Osteoblast (primary cell): ENCODE results near the gene PARP15. TPM values are rescaled to one million over a fixed set of nuclear protein-coding genes. Genes with fewer than 3 reads are reported as not detected.

Experiments
- DNase-seq: peaks from one replicate; pipeline ENCODE4 v3.0.0; 2011; ENCODE audit warnings: low spot score, mixed read lengths; ENCODE audit not compliant: insufficient read length; ENCODE audit errors: missing footprints
- H2AFZ ChIP-seq: 2 replicates; pipeline ENCODE4 v1.6.0; 2011; ENCODE audit warnings: mild to moderate bottlenecking, low read length
- H3K27ac ChIP-seq: 2 replicates; pipeline ENCODE4 v1.5.1; 2011; ENCODE audit warnings: mild to moderate bottlenecking, low read depth, low read length, moderate library complexity
- H3K27me3 ChIP-seq: 2 replicates; pipeline ENCODE4 v1.6.0; 2012; ENCODE audit warnings: mild to moderate bottlenecking, control low read depth, inconsistent platforms, low read length, moderate library complexity; ENCODE audit not compliant: insufficient read depth
- H3K36me3 ChIP-seq: 2 replicates; pipeline ENCODE4 v1.5.1; 2011; ENCODE audit warnings: mild to moderate bottlenecking, low read length, control low read depth, moderate library complexity; ENCODE audit not compliant: insufficient read depth
- H3K4me1 ChIP-seq: 2 replicates; pipeline ENCODE4 v1.5.1; 2011; ENCODE audit warnings: mild to moderate bottlenecking, low read length, control low read depth, moderate library complexity; ENCODE audit not compliant: insufficient read depth
- H3K4me2 ChIP-seq: 2 replicates; pipeline ENCODE4 v1.6.0; 2011; ENCODE audit warnings: mild to moderate bottlenecking, low read length; ENCODE audit not compliant: insufficient read depth
- H3K4me3 ChIP-seq: fragments of 200-600 bp; sonication (generic); 3 replicates; pipeline ENCODE4 v1.5.1; 2012; ENCODE audit warnings: mild to moderate bottlenecking, low read length, inconsistent platforms; ENCODE audit not compliant: insufficient read depth
- H3K79me2 ChIP-seq: 2 replicates; pipeline ENCODE4 v1.6.0; 2012; ENCODE audit warnings: mild to moderate bottlenecking, low read length, control low read depth, inconsistent platforms; ENCODE audit not compliant: insufficient read depth
- H3K9me3 ChIP-seq: 2 replicates; pipeline ENCODE4 v1.5.1; 2011; ENCODE audit warnings: low read depth, low read length, control low read depth
- H4K20me1 ChIP-seq: 2 replicates; pipeline ENCODE4 v1.6.0; 2012; ENCODE audit warnings: mild to moderate bottlenecking, low read length, control low read depth; ENCODE audit not compliant: insufficient read depth
- CTCF ChIP-seq: IDR thresholded peaks from 2 replicates; pipeline ENCODE4 v1.5.1; 2011; ENCODE audit warnings: mild to moderate bottlenecking, low read depth, low read length, moderate library complexity; ENCODE audit errors: extremely low read depth
- total RNA-seq: library from RNA; depleted of rRNA; stranded (reverse); fragments of >200 nt; gene quantifications from 2 replicates; pipeline ENCODE4 v1.2.3, GENCODE V29; 2012

PARP15 gene
- total RNA-seq, 1 donor, result 3.6 TPM

DNA sequence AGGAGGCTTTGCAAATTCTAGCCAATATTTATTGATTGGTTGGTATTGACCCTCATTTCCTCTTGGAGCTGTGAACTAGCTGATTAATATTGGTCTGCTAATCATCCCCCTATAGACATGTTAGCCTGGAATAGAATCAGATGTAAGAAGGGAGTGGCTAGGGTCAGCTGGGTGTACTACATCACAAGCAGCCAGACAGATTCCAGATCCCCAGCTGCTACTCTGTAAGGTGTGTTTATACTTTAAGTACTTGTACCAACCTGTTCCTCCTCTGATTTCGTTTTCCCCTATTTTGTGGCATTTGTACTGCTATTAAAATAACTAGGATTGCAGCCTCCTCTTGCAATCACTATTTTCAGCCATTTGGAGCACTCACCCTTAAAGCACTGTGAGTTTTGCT lies 49.9 kb downstream of the PARP15 start:
- H3K79me2 ChIP-seq, result no peaks in the 10 kb centered on the region
- no peak overlapping the region for H3K4me2 ChIP-seq

GRCh38 chr3:122628567-122628966 lies 51.1 kb downstream of the PARP15 start:
- no peak for TF ChIP-seq CTCF

More for the DNA sequence above, 49.9 kb downstream of the PARP15 start:
- H3K36me3 ChIP-seq, result no peaks in the 10 kb centered on the region
- no peaks in the 10 kb centered on the region for H4K20me1 ChIP-seq
- H3K4me1 ChIP-seq, result no peaks in the 10 kb centered on the region
- DNase-seq, result no peak
- no peak overlapping the region for H3K4me3 ChIP-seq
- H3K27ac ChIP-seq, result no peak overlapping the region
- TF ChIP-seq CTCF, result no peak
- no peak overlapping the region for H2AFZ ChIP-seq
- H3K27me3 ChIP-seq, result peaks cover 2% of the 10 kb centered on the region
- no peaks in the 10 kb centered on the region for H3K9me3 ChIP-seq

GRCh38 chr3:122629763-122630162 lies 52.3 kb downstream of the PARP15 start:
- Histone ChIP-seq H2AFZ (no peak overlapping the region), H3K36me3 (no peaks in the 10 kb centered on the region), H3K27ac (no peak overlapping the region), H3K4me1 (no peaks in the 10 kb centered on the region), H3K4me3 (no peak overlapping the region), H4K20me1 (no peaks in the 10 kb centered on the region), H3K9me3 (no peaks in the 10 kb centered on the region), H3K4me2 (no peak overlapping the region), H3K27me3 (peaks cover 3% of the 10 kb centered on the region), H3K79me2 (no peaks in the 10 kb centered on the region)
- DNase-seq, result no peak
- TF ChIP-seq CTCF, result no peak

More at GRCh38 chr3:122628567-122628966, 51.1 kb downstream of the PARP15 start:
- no peaks in the 10 kb centered on the region for H3K36me3 ChIP-seq
- no peak overlapping the region for H2AFZ ChIP-seq
- no peaks in the 10 kb centered on the region for H3K4me1 ChIP-seq
- peaks cover 3% of the 10 kb centered on the region for H3K27me3 ChIP-seq
- no peaks in the 10 kb centered on the region for H4K20me1 ChIP-seq
- H3K9me3 ChIP-seq, result no peaks in the 10 kb centered on the region
- no peak for DNase-seq
- no peak overlapping the region for H3K27ac ChIP-seq
- no peak overlapping the region for H3K4me2 ChIP-seq
- H3K79me2 ChIP-seq, result no peaks in the 10 kb centered on the region
- no peak overlapping the region for H3K4me3 ChIP-seq

- Histone ChIP-seq H3K79me2 (no peaks in the 10 kb centered on the region), H2AFZ (no peak overlapping the region), H3K27ac (no peak overlapping the region), H3K4me1 (peaks cover 6% of the 10 kb centered on the region), H3K9me3 (no peaks in the 10 kb centered on the region), H3K27me3 (peaks cover 4% of the 10 kb centered on the region), H3K4me2 (no peak overlapping the region), H4K20me1 (no peaks in the 10 kb centered on the region), H3K4me3 (no peak overlapping the region), H3K36me3 (no peaks in the 10 kb centered on the region)
- peak; percentile 74 for DNase-seq
- TF ChIP-seq CTCF, result no peak
Measured at GRCh38 chr3:122635789-122636188, 58.3 kb downstream of the PARP15 start.
